Kidney (tissue), 14 donors: ENCODE measurements around the gene GABARAPL1. TPM values are rescaled to one million over a fixed set of nuclear protein-coding genes. Genes with fewer than 3 reads are reported as not detected.
A peak's percentile ranks its signal among the peaks of the same experiment; 100 is the strongest.
"Not testable (repeated sequence)": the region's sequence is repeated elsewhere in the genome, so short reads cannot be mapped to it uniquely, and the experiment has no call there.

Source experiments
- DNase-seq, 5 donors: peaks; one replicate each; pipeline ENCODE4 v3.0.0-alpha.2; 2013 to 2020
- FAIRE-seq: peaks from 2 replicates; lab custom pipeline; 2012; peaks lifted over from hg19 to GRCh38; lab: Jason Lieb, UNC
- H3K27ac ChIP-seq, 2 donors: one replicate each; pipeline ENCODE4 v1.7.0; 2013; ENCODE audit warnings: low read depth in 2 of 2, low read length in 2 of 2, inconsistent platforms in 1 of 2
- H3K27me3 ChIP-seq: one replicate; pipeline ENCODE4 v1.7.1; 2013; ENCODE audit warnings: low read length, inconsistent platforms; ENCODE audit not compliant: control insufficient read depth, insufficient read depth
- H3K36me3 ChIP-seq, 3 donors: one replicate each; pipeline versions ENCODE4 v1.7.0 to v1.7.1; 2013; ENCODE audit warnings: low read length in 3 of 3, control low read depth in 1 of 3, inconsistent platforms in 1 of 3; ENCODE audit not compliant: insufficient read depth in 3 of 3, control insufficient read depth in 2 of 3
- H3K4me1 ChIP-seq, 3 donors: one replicate each; pipeline versions ENCODE4 v1.7.0 to v1.7.1; 2013; ENCODE audit warnings: low read length in 3 of 3, inconsistent platforms in 1 of 3, low read depth in 1 of 3; ENCODE audit not compliant: control insufficient read depth in 2 of 3, insufficient read depth in 2 of 3
- H3K4me3 ChIP-seq, 3 donors: one replicate each; pipeline versions ENCODE4 v1.7.0 to v1.8.1; 2013; ENCODE audit warnings: low read length in 3 of 3, control low read depth in 1 of 3, inconsistent platforms in 1 of 3
- H3K9ac ChIP-seq, 3 donors: one replicate each; pipeline versions ENCODE4 v1.7.0 to v1.7.1; 2013; ENCODE audit warnings: low read length in 3 of 3, control low read depth in 1 of 3, inconsistent platforms in 1 of 3
- H3K9me3 ChIP-seq, 3 donors: one replicate each; pipeline versions ENCODE4 v1.7.0 to v1.7.1; 2013; ENCODE audit warnings: low read length in 3 of 3, control low read depth in 1 of 3, inconsistent platforms in 1 of 3; ENCODE audit not compliant: control insufficient read depth in 2 of 3, insufficient read depth in 1 of 3
- intact Hi-C: fragments of 100-400 bp; cut with DNase I; formaldehyde crosslinking; loops from one replicate; pipeline ENCODE4 v1.11.1; 2022
- polyA plus RNA-seq: library from polyadenylated mRNA; stranded (reverse); fragments of 350-450 nt; fragmentation: Illumina TruSeq; extraction: RNeasy Lipid Tissue Mini Kit (QIAGEN cat#74804); gene quantifications from one replicate; pipeline ENCODE4 v1.2.3, GENCODE V29; 2014; ENCODE audit warnings: low read depth, low replicate concordance; ENCODE audit not compliant: insufficient read depth
- total RNA-seq: library from RNA; stranded (reverse); fragmentation: NEBNext Ultra II Directional; extraction: Animal tissue kit (Norgen Biotek cat#: 25700); gene quantifications from one replicate; pipeline ENCODE4 v1.2.1, GENCODE V29; 2021
- TF ChIP-seq, protein P1 (sequence below): IDR thresholded peaks from 3 replicates; pipeline ENCODE4 v1.5.1; 2012; ENCODE audit warnings: mild to moderate bottlenecking, moderate library complexity, borderline replicate concordance; ENCODE audit not compliant: insufficient read depth; ENCODE audit errors: extremely low read depth
- donor health status: control.
- donor health status: control.
- donor health status: control.
- donor health status: control.
- donor health status: control.
- donor health status: DM: yes; HTN: yes; CAD: no.
- donor health status: Normal renal cell carcinoma (clear cell type).

GABARAPL1 gene
- total and polyA plus RNA-seq, 2 donors from 2014 or later: 142 to 454 TPM

GRCh38 chr12:10220398-10221077 is 7.9 kb downstream of the GABARAPL1 start:
- Histone ChIP-seq H3K27me3 (no peaks in the 10 kb centered on the region), H3K4me3 (no peak overlapping the region), H3K9ac (peak overlapping the region in 1 of 3 donors; percentile 9), H3K27ac (peak overlapping the region in 1 of 2 donors; percentile 77), H3K4me1 (peaks cover 0 to 9% (median 0%) of the 10 kb centered on the region in 3 donors), H3K9me3 (no peaks in the 10 kb centered on the region), H3K36me3 (peaks cover 6 to 54% (median 43%) of the 10 kb centered on the region in 3 donors)
- intact Hi-C loops: no loop called here
- DNase-seq: no peak
- TF ChIP-seq, protein P1, sequence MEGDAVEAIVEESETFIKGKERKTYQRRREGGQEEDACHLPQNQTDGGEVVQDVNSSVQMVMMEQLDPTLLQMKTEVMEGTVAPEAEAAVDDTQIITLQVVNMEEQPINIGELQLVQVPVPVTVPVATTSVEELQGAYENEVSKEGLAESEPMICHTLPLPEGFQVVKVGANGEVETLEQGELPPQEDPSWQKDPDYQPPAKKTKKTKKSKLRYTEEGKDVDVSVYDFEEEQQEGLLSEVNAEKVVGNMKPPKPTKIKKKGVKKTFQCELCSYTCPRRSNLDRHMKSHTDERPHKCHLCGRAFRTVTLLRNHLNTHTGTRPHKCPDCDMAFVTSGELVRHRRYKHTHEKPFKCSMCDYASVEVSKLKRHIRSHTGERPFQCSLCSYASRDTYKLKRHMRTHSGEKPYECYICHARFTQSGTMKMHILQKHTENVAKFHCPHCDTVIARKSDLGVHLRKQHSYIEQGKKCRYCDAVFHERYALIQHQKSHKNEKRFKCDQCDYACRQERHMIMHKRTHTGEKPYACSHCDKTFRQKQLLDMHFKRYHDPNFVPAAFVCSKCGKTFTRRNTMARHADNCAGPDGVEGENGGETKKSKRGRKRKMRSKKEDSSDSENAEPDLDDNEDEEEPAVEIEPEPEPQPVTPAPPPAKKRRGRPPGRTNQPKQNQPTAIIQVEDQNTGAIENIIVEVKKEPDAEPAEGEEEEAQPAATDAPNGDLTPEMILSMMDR: no peak
- FAIRE-seq: no peak

GRCh38 chr12:10221846-10222245 is 9.2 kb downstream of the GABARAPL1 start:
- H3K9ac ChIP-seq: no peak overlapping the region
- H3K4me1 ChIP-seq: peaks cover 0 to 8% (median 0%) of the 10 kb centered on the region in 3 donors
- FAIRE-seq (no peak), DNase-seq (no peak)
- H3K36me3 ChIP-seq: peaks cover 6 to 54% (median 43%) of the 10 kb centered on the region in 3 donors
- intact Hi-C loops: no loop called here
- no peaks in the 10 kb centered on the region for H3K27me3 ChIP-seq
- TF ChIP-seq, protein P1: no peak
- H3K9me3 ChIP-seq: no peaks in the 10 kb centered on the region
- H3K27ac ChIP-seq: no peak overlapping the region
- H3K4me3 ChIP-seq: no peak overlapping the region

DNA sequence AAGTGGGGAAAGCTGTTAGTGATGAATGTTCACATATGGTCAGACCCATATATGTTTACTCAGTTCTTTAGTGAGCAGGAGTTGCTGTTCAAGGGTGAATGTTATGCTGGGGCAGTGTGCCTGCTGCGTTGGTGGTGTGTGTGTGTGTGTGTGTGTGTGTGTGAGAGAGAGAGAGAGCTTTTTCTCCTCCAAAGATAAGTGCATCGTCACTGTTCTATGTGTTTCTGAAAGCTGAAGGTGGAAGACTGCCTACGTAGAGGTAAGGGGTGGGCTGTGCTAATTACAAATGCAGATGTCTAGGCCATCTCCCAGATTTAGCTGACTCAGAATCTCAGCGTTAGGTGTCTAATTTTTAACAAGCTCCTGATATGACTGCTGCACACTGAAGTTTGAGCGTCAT is 10.5 kb downstream of the GABARAPL1 start:
- peaks cover 0 to 8% (median 0%) of the 10 kb centered on the region in 3 donors for H3K4me1 ChIP-seq
- no peaks in the 10 kb centered on the region for H3K27me3 ChIP-seq
- no peak overlapping the region for H3K27ac ChIP-seq
- no peak overlapping the region for H3K4me3 ChIP-seq
- H3K36me3 ChIP-seq: peaks cover 6 to 44% (median 40%) of the 10 kb centered on the region in 3 donors
- H3K9ac ChIP-seq: no peak overlapping the region
- H3K9me3 ChIP-seq: no peaks in the 10 kb centered on the region
- TF ChIP-seq, protein P1: no peak
- DNase-seq (no peak), FAIRE-seq (no peak)
- intact Hi-C loops: no loop called here

- H3K4me3 ChIP-seq, H3K9ac ChIP-seq, FAIRE-seq, H3K9me3 ChIP-seq, H3K27ac ChIP-seq, DNase-seq, H3K4me1 ChIP-seq, intact Hi-C loops, H3K27me3 ChIP-seq: not testable (repeated sequence)
- peaks cover 6 to 32% (median 32%) of the 10 kb centered on the region in 3 donors for H3K36me3 ChIP-seq
Measured at GRCh38 chr12:10225426-10225825, 12.7 kb downstream of the GABARAPL1 start.
